ENCODE measurements around the gene SPHK1. TPM values are rescaled to one million over a fixed set of nuclear protein-coding genes. Genes with fewer than 3 reads are reported as not detected.

SPHK1 gene
- total RNA-seq, 1 donor from 2014 or later, result 9.0 TPM

DNA sequence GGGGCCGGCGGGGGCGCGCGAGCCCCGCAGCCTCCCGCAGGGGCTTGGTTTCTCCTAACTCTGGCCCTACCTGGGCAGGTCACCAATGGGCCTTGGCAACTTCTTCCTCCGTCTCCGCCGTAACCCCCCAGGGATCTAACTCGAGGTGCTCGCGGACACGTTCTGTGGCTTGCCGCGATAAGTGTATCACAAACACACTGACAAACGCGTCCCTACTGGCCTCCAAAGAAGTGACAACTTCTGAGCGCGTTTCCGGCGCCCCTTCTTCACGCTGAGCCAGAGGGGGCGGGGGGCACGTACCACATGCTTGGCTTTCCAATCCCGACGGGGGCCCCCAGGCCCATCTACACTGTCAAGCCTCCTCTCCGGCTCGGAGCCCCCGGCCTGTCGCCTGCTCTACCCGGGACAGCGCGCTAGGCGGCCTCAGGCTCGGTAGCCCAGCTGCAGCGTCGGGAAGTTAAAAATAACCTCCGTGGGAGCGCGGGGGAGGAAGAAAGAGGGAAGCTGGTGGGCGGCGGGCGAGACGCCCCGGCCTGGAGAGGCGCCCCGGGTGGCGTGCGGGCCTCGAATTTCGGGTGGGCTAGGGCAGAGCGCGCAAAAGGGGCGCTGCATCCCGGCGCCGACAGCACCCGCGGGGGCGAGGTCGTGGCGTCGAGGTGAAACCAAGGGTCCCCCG is 725 bp upstream of the SPHK1 start:
- peak; percentile 74 for DNase-seq (ENCODE audit: low read depth)

DNA sequence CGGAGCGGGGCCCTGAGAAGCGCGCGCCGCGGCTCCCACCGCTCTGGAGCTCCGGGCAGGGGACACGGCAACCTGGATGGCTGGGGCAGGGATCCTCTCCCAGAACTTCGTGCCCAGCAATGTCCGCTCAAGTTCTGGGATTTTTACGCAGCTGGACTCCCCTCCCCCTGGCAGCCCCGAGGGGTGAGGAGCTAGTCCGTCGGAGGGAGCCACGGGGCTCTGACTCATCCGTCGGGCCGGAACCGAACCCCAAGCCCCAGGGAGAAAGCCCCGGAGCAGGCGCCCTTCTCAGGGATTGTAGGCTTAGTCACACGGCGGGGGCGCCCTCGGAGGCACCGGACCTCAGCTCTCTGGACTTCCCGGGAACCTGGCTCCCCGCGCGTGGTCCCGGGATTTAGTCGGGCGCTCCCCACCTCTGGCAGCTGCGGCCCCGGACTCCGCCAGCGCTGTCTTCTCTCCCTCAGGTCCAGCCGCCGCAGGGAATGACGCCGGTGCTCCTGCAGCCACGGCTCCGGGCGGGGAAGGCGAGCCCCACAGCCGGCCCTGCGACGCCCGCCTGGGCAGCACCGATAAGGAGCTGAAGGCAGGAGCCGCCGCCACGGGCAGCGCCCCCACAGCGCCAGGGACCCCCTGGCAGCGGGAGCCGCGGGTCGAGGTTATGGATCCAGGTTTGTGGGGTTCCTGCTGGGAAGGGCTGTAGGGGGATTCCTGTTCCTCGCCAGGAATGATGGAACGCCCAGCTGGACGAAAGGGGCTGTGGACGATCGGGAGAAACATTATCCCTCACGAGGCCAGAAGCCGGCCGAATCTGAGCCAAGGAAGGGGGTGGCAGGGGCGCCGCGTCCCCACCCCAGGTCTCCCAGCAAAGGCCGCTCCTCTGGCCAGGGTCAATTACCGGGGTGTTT is 830 bp downstream of the SPHK1 start:
- DNase-seq (ENCODE audit: low read depth), result peak; percentile 39

DNA sequence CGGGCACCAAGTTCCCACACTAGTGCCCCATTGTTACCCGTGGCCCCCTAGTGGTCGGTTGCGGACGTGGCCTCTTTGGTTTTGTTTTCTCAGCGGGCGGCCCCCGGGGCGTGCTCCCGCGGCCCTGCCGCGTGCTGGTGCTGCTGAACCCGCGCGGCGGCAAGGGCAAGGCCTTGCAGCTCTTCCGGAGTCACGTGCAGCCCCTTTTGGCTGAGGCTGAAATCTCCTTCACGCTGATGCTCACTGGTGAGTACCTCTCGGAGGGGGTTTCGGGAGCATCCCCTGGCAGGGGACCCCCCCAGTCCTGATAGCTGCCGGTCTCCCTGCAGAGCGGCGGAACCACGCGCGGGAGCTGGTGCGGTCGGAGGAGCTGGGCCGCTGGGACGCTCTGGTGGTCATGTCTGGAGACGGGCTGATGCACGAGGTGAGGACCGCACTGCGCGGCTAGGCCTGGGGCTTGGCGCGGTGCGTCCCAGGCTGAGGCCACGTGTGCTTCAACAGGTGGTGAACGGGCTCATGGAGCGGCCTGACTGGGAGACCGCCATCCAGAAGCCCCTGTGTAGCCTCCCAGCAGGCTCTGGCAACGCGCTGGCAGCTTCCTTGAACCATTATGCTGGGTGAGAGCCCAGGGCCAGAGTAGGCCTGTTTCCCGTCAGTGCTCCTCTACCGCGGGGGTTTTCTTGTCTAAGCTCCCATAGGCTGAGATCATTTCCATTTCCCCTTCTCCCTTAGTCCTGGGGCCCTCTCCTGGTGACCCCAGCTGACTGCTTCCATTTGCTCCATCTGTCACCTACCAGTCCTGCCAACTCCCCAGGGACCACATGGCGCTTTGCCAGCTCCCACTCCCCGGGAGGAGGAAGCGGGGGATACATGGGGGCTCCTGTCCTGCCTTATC is 1.7 kb downstream of the SPHK1 start:
- DNase-seq (ENCODE audit: low read depth), result peak; percentile 84

DNA sequence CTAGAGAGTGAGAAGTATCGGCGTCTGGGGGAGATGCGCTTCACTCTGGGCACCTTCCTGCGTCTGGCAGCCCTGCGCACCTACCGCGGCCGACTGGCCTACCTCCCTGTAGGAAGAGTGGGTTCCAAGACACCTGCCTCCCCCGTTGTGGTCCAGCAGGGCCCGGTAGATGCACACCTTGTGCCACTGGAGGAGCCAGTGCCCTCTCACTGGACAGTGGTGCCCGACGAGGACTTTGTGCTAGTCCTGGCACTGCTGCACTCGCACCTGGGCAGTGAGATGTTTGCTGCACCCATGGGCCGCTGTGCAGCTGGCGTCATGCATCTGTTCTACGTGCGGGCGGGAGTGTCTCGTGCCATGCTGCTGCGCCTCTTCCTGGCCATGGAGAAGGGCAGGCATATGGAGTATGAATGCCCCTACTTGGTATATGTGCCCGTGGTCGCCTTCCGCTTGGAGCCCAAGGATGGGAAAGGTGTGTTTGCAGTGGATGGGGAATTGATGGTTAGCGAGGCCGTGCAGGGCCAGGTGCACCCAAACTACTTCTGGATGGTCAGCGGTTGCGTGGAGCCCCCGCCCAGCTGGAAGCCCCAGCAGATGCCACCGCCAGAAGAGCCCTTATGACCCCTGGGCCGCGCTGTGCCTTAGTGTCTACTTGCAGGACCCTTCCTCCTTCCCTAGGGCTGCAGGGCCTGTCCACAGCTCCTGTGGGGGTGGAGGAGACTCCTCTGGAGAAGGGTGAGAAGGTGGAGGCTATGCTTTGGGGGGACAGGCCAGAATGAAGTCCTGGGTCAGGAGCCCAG is 2.8 kb downstream of the SPHK1 start:
- no peak for DNase-seq (ENCODE audit: low read depth)

DNA sequence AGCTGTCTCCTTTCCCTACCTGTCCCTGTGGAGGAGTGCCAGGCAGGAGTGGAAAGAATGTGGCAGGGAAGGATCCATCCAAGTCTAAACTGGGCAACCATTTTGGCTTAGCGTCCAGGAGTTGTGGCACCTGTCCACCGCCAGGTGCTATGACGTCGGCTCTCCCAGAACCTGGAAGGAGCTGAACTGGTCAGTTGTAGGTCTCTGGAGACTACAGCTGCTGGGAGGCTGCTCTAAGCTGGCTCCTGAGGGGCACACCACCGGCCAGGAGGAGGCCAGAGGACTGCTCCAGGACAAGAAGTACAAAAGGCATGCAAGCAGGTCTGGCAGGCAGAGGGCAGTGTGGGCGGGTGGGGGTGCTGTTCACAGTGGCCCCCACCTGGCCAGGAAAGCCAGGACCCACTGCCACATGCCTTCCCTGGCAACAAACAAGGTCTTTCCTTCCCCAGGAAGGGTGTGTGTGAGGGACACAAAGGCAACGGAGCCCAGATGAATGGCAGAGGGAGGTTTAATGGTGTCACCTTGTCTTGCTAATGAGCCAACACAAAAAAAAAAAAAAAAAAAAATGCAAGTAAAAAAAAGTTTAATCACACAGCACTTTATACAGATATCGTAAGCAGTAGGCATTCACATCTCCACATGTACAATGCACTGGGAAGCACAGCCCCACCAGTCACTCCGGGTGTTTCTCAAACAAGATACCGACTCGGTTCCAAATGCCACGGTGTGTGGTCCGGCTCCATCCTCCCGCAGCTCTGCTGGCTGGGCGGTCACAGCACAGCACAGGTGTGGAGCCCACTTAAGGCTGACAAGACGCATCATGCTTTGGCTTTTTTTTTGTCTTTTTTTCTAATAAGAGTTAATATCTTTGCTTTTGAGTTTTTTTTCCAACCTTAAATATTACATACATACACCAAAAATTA is 4.8 kb downstream of the SPHK1 start:
- no peak for DNase-seq (ENCODE audit: low read depth)

DNA sequence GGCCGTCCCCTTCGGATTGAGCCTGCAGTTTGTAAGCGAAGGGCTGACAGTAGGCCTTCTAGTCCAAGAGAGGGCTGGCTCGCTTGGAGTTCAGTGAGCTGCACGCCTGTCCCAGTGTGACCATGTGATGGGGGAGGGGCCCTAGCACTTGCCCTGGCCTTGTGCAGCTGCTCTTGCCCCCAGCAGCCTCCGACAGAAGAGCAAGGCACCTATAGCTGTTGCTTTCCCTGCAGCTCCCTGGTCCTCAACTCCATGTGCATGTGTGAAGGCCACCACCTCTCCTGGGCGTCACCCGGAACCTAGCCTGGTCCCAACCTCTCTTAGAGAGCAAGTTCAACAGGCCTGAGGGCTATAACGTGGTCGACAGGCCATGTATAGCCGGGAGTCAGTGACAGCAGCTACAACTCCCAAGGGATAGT is 5.6 kb downstream of the SPHK1 start:
- no peak for DNase-seq (ENCODE audit: low read depth)

DNA sequence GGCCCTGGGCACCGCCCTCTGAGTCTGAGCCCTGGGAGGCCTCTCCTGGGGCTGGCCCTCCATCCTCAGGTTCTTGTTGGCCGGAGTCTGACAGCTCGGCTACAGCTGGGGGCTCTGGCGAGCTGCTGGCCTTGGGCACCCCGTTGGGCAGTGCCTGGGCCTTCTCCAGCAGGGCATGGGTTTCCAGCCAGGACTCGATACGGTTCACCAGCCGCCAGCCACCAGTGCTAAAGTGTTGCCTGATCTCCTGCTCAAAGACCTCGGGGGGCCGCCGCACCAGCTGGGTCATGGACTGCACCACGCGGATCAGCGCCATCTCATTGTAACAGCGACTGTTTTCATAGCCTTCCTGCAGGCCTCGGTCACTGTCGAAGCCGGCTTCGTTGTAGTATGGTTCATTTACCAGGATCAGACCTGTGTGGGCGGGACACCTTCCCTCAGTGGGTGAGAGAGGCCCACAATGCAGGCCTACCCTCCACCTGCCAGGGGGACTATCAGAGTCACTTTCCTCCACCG is 6.8 kb downstream of the SPHK1 start:
- no peak for DNase-seq (ENCODE audit: low read depth)

DNA sequence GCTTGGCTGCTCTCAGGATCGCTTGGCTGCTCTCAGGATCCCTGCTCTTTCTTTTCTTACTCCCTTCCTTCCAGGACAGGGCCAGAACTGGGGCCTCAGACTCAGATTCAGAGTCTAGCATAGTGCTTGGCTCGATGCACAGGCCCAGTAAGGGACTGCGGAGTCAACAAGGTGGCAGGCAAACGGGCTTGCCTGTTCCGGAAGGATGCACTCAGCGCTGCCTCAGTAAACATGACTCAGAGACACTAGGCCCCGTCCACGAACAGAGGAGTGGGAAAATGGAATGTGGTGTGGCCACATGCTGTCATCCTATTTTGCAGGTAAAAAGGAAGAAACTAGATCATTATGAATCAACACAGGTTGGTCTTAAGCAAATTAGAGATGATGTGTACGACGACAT is 9.8 kb downstream of the SPHK1 start:
- no peak for DNase-seq (ENCODE audit: low read depth)

DNA sequence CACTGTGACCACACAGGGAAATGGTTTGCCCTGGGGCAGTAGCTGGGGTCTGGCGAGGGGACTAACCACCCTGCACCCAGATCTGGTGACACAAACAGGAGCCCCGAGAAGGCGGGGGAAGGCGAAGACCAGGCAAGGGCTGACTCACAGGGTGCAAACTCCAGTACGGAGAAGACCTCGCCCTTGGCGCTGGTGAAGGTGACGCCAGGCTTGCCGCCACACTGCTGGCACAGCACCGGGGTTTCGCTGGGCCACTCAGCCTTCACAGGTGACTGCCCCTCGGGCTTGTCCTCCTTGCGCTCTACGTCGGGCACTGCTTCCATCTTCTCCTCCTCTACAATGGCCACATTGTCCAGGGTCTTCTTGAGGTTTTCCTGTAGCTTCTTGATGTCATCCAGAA is 11.6 kb downstream of the SPHK1 start:
- DNase-seq (ENCODE audit: low read depth), result no peak

DNA sequence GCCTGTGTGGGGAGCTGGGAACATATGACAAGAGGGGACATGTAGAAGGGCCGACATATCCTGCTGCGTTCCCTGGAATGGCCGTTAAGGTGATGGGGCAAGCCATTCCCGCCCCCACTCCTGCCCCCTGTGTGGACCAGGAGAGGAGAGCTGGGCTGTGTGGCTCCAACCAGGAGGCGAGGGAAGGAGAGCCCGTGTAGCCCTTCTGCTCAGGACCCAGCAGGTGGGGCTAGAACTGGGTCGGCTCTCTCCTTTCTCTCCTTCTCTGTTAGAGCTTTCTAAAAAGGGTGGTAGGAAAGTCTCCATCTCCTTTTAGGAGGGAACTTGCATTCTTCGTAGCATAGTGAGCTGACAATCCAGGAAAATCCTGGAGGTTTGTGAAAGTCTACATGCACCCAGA is 12.8 kb downstream of the SPHK1 start:
- no peak for DNase-seq (ENCODE audit: low read depth)

DNA sequence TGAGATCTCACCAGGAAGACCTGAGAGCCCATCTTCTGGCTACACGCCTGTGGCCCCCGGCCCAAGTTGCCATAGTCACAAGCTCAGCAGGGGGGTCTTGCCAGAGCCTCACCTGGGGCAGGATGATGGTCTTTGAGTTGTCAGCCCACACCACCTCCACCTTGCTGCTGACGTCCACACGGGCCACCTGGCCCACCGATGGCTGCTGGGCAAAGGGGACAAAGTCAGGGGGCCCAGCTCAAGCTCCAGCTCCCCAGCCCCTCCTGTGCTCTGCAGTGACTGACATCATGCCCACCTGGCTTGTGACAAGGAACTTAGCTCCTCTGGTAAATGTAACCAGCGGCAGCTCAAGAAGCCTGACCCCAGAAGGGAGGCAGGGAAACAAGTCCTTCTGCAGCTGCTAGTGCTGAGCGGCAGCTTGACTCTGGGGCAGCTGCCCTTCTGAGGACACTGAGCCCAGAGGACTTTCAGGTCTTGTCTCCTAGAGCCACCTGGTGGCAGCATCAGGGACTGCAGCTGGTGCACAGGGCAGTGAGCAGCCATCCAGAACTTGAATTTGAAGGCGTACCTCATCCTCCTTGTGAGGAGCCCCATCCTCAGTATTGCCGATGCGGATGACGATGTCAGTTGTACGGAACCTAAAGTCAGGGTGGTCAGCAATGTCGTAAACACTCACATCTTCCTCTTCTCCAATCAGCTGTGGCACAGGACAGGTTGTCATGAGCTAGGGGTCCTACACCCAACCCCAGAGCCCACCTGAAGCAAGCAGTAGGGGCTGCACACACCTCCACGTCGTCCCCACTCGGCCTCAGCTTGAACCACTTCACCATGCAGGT is 13.5 kb downstream of the SPHK1 start:
- peak; percentile 96 for DNase-seq (ENCODE audit: low read depth)

DNA sequence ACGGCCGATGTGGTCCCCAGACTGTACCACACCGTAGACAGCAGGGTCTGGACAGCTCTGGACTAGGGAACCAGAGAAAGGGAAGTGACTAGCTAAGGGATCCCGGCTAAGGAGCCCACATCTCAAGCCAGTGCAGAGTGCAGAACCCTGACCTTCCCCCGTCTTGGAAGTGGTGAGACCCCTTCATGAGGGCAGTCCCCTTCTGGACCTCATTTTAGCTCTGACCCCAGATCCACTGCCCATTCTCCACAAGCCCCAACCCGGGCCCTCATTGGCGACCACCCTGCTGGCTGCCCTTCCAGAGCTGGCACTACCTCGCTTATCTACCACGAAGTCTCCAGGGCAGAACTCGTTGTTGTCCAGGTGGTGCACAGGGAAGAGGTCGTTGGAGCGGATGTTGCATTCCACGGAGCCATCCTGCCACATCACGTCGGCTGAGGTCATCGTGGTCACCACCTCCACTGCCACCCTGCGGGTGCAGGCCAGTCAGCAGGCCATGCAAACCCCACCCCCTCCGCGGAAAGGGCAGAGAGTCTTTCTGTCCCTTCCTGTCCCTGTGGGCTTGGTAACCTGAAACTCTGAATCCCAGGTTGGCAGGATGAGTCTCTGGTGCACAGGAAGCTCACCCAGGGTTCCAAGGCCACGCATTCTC is 14.2 kb downstream of the SPHK1 start:
- no peak for DNase-seq (ENCODE audit: low read depth)

DNA sequence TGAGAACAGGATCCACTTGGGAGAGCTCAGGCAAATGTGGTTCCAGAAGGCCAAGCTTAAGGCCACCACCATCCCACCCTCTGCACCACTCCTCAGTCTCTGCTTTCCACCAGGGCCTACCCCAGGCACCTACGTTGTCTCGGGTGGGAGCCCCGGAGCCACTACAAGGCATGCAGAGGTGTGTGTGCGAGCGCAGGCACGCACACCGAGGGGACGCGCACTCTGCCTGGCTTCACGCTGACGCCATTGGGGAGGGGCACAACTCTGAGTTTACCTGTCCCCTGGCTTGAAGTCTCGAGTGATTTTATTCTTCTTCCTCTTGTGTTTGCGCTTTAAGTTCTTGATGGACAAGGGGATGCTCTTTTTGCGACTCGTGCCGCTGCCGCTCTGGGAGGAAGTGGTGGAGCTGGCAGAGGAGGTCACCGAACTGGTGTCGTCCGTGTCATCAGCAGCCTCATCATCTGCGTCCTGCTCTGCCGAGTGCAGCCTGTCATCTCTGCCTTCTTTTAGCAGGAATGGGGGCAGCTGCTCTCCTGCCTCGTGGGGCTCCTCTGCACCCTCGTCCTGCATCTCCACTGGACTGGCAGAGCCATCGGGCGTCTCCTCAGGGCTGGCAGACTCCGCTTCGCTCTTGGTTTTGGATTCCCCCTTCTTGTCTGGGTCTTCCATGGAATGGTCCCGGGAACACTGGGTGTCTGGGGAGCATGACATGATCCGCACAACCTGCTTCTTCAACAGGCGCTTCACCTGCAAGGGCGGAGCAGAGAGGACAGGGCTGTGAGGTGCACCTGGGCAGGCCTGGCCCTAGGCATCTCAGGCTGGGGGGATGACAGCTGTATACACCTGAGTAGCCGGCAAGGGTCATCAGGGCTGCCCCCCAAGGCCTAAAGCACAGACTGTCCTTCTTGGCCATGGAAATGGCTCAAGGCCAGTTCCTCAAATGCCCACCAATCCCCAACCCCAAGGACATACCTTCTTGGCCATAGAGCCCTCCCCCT is 15.1 kb downstream of the SPHK1 start:
- DNase-seq (ENCODE audit: low read depth), result no peak

DNA sequence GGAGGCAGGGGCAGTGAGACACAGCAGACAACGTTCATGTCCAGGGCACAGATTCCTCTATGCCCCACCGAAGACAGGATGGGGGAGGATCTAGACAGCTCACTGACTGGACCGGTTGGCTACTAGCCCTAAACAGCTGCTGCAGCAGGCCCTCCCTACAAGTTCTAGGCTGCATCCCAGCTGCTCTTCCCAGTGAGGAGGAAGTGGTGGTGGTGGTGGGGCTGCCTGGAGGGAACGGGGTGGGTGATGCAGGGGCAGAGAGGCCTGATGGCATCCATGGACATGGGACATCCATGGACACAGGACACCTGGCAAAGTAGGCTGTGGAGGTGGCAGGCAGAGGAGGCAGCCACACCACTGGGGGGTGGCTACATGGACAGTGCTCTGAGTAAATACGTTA is 18.3 kb downstream of the SPHK1 start:
- peak; percentile 57 for DNase-seq (ENCODE audit: low read depth)

DNA sequence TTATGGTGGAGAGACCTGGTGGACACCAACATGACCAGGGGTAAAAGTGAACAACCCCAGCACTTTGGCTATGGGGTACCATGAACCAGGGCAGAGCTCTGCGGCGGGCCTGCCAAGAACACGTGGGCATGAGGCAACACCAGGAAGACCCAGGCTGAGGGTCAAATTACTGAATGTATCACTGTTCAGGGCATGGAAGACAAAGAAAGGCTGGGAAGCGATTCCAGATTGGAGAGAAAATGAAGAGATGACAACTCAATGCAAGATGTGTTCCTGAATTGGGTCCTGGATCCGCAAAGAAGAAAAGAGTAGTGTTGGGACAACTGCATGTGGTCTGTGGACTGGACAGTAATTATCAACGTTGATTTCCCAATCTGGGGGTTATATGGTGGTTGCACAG is 19.8 kb downstream of the SPHK1 start:
- no peak for DNase-seq (ENCODE audit: low read depth)

DNA sequence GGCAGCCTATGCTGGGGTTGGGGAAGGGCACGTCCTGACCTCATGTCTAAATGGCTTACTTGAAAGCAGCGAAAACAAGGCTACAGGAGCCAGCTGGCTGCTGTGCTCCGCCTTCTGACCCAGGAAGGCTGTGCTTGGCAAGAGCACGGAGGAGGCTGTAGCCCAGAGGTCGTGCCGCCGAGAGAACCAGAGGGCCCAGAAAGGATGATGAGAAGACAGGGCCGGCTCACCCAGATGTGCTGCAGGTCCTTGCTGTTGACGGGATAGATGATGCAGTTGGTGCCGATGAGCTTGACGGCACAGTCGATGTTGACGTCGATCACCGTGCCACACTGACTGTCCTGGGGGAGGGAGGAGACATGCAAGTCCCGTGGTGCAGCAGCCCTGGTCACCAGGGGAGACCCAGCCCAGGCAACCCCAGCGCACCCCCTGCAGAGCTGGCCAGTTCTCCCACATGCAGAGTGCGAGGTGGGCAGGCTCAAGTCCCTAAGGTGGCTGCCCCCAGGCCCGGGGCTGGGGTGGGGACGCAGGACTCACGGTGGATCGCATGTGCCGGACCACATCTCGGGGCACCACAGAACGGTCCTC is 20.7 kb downstream of the SPHK1 start:
- no peak for DNase-seq (ENCODE audit: low read depth)
